HepG2 (cell line): ENCODE results near the gene WDR48. TPM values are rescaled to one million over a fixed set of nuclear protein-coding genes. Genes with fewer than 3 reads are reported as not detected.
A peak's percentile ranks its signal among the peaks of the same experiment; 100 is the strongest.

Experiments
- ATAC-seq: fragments of 200-7000 bp; cut with Tn5 transposase; 3 replicates; pipeline ENCODE4 v1.9.1; 2020; ENCODE audit warnings: mild to moderate bottlenecking, moderate library complexity
- BruUV-seq: library from RNA; stranded (reverse); fragments of 400-500 nt; replicated peaks from 2 replicates; lab custom pipeline; 2021; lab: Mats Ljungman, UMichigan
- CTCF ChIA-PET: fragments of 300-600 bp; formaldehyde crosslinking; extraction: SDS; loops from one replicate; lab custom pipeline; 2021; ENCODE audit warnings: low total read pairs, inconsistent platforms, low intra/inter-chr PET ratio; lab: Yijun Ruan, JAX
- POLR2A ChIA-PET: fragments of 350-600 bp; sonication (Branson Sonifier 250); formaldehyde crosslinking; loops from one replicate; lab custom pipeline; 2020; ENCODE audit warnings: antibody characterized with exemption, inconsistent platforms; lab: Yijun Ruan, JAX
- DNase-seq: peaks from one replicate; pipeline ENCODE4 v3.0.0-alpha.2; 2015; ENCODE audit warnings: low spot score
- FAIRE-seq: peaks from 3 replicates; lab custom pipeline; 2011; peaks lifted over from hg19 to GRCh38; lab: Jason Lieb, UNC
- H2AFZ ChIP-seq: one replicate; pipeline ENCODE4 v1.6.1; 2011; ENCODE audit warnings: low read length, inconsistent platforms
- H3K27ac ChIP-seq: fragments of 300-600 bp; 3 replicates; pipeline ENCODE4 v1.8.0; 2011; ENCODE audit warnings: mixed run types, mild to moderate bottlenecking, mixed read lengths, low read length, inconsistent platforms; ENCODE audit not compliant: insufficient read depth; ENCODE audit errors: extremely low read length
- H3K27me3 ChIP-seq, 2 experiments: fragments of 200-600 bp in 1 of 2; 2 replicates in 1 of 2; 3 replicates in 1 of 2; pipeline versions ENCODE4 v1.6.0 to v1.8.0; 2011; ENCODE audit warnings: low read length in 2 of 2, mild to moderate bottlenecking in 2 of 2, moderate library complexity in 2 of 2, inconsistent platforms in 1 of 2; ENCODE audit not compliant: insufficient read depth in 2 of 2, control insufficient read depth in 1 of 2
- H3K36me3 ChIP-seq, 2 experiments: fragments of 200-600 bp in 1 of 2; replicated peaks in 1 of 2; 2 replicates in 1 of 2; 3 replicates in 1 of 2; pipeline versions ENCODE4 v1.5.1 to v1.8.0; 2011; ENCODE audit warnings: low read length in 2 of 2, inconsistent platforms in 1 of 2; ENCODE audit not compliant: insufficient read depth in 2 of 2, control insufficient read depth in 1 of 2
- H3K4me1 ChIP-seq: 2 replicates; pipeline ENCODE4 v1.5.1; 2012; ENCODE audit warnings: low read length, inconsistent platforms; ENCODE audit not compliant: insufficient read depth
- H3K4me2 ChIP-seq: 2 replicates; pipeline ENCODE4 v1.6.0; 2011; ENCODE audit warnings: low read depth, low read length, inconsistent platforms
- H3K4me3 ChIP-seq, 3 experiments: fragments of 200-600 bp in 1 of 3; sonication (generic), shearing (Covaris generic) in 1 of 3; replicated peaks in 1 of 3; 2 replicates each; pipeline ENCODE4 v1.5.1; 2011 to 2016; ENCODE audit warnings: low read length in 3 of 3, inconsistent platforms in 2 of 3, low read depth in 2 of 3, mild to moderate bottlenecking in 2 of 3, control low read depth in 1 of 3, mixed read lengths in 1 of 3; ENCODE audit not compliant: insufficient read depth in 1 of 3
- H3K79me2 ChIP-seq: one replicate; pipeline ENCODE4 v1.6.1; 2011; ENCODE audit warnings: low read length, inconsistent platforms; ENCODE audit not compliant: insufficient read depth
- H3K9ac ChIP-seq: 2 replicates; pipeline ENCODE4 v1.6.0; 2011; ENCODE audit warnings: mild to moderate bottlenecking, low read depth, low read length, inconsistent platforms; ENCODE audit not compliant: insufficient read depth
- H3K9me3 ChIP-seq: 2 replicates; pipeline ENCODE4 v1.5.1; 2012; ENCODE audit warnings: mild to moderate bottlenecking, low read length
- H4K20me1 ChIP-seq: 2 replicates; pipeline ENCODE4 v1.6.0; 2011; ENCODE audit warnings: inconsistent platforms, mild to moderate bottlenecking, low read length, moderate library complexity; ENCODE audit not compliant: insufficient read depth
- BHLHE40 ChIP-seq: IDR thresholded peaks from 2 replicates; pipeline ENCODE4 v1.6.1; 2011; ENCODE audit warnings: low read length, improper control_type of control experiment
- CC2D1A ChIP-seq: sonication (generic); formaldehyde crosslinking; IDR thresholded peaks from 2 replicates; pipeline ENCODE4 v1.8.1; 2023; ENCODE audit warnings: mild to moderate bottlenecking, missing genetic modification reagents
- KLF13 ChIP-seq: sonication (generic); formaldehyde crosslinking; IDR thresholded peaks from 2 replicates; pipeline ENCODE4 v1.4.0; 2020; ENCODE audit warnings: mild to moderate bottlenecking, missing genetic modification reagents
- RBM39 ChIP-seq: fragments of 200-400 bp; formaldehyde crosslinking; IDR thresholded peaks from one replicate; pipeline ENCODE4 v1.6.1; 2018; ENCODE audit warnings: antibody characterized with exemption, mild to moderate bottlenecking, low read depth, low read length; ENCODE audit not compliant: poor library complexity, severe bottlenecking
- TP53 ChIP-seq: sonication (generic); formaldehyde crosslinking; conservative IDR thresholded peaks from 2 replicates; pipeline ENCODE4 v1.4.0; 2020; ENCODE audit warnings: missing genetic modification reagents
- ZBTB40 ChIP-seq, 2 experiments: fragments of 450-650 bp in 1 of 2; sonication (generic) in 1 of 2; formaldehyde crosslinking in 1 of 2; IDR thresholded peaks; 2 replicates each; pipeline versions ENCODE4 v1.6.1 to v1.8.0; 2016 to 2022; ENCODE audit warnings: antibody characterized with exemption in 1 of 2, mild to moderate bottlenecking in 1 of 2, missing genetic modification reagents in 1 of 2
- ZNF317 ChIP-seq: sonication (generic); formaldehyde crosslinking; IDR thresholded peaks from 2 replicates; pipeline ENCODE4 v1.5.0; 2020; ENCODE audit warnings: mild to moderate bottlenecking, missing genetic modification reagents
- ZNF737 ChIP-seq: sonication (generic); formaldehyde crosslinking; IDR thresholded peaks from 2 replicates; pipeline ENCODE4 v1.5.0; 2020; ENCODE audit warnings: missing genetic modification reagents, mild to moderate bottlenecking, borderline replicate concordance
- WGBS: methylation state at CpG from one replicate; pipeline ENCODE4 v1.1.6; 2017; ENCODE audit warnings: low lambda C conversion rate; 5-methylcytosine and 5-hydroxymethylcytosine counted together
- in situ Hi-C: cut with HindIII; loops from 2 replicates; pipeline ENCODE4 v1.10.0; 2017; ENCODE audit warnings: low pct_unique_long_range_greater_than_20kb; ENCODE audit not compliant: extremely low pct_ligation_motif_present
- intact Hi-C: fragments of 100-400 bp; cut with micrococcal nuclease; formaldehyde crosslinking; loops from one replicate; pipeline ENCODE4 v1.10.0; 2022; ENCODE audit not compliant: unreplicated experiment
- polyA plus RNA-seq, 8 experiments: library from polyadenylated mRNA; depleted of rRNA in 3 of 8; stranded (reverse) in 7 of 8; unstranded in 1 of 8; fragments of >200 nt; fragmentation: Illumina TruSeq in 4 of 8; extraction: Trizol in 4 of 8; gene quantifications; 2 replicates each; pipeline versions ENCODE4 v1.2.1 to v1.2.3, GENCODE V29; 2011 to 2016; ENCODE audit warnings: low read depth in 4 of 8, missing spikeins in 1 of 8, mixed read lengths in 1 of 8; ENCODE audit not compliant: insufficient read depth in 1 of 8
- total RNA-seq, 5 experiments: library from RNA; depleted of rRNA; stranded (reverse); fragments of >200 nt; fragmentation: Illumina TruSeq; extraction: Trizol; gene quantifications; 2 replicates each; pipeline ENCODE4 v1.2.3, GENCODE V29; 2016; ENCODE audit warnings: low read depth in 1 of 5

Gene WDR48
- total and polyA plus RNA-seq, 2 of the 13 experiments (the other 11 are each of a cell fraction or from before 2014, with no cell fraction given), result 29.2 to 31.2 TPM

DNA sequence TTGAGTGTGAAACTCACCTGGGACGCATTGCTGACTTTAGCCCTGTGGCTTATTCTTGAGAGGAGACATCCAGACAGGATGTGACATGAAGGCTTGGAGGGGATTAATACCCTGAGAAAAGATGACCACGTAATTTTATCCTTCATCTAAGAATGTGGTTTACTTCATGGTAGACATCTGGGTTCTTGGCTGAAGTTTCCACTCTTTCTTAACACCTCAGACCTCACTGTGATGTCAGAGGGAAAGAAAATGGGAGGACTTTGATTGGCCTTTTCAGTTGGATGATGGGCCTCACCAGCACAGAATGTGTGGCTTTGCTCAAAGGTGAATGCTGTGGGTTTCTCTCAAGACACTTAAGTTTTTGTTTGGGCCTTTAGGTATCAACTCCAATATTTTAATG lies 39.1 kb downstream of the WDR48 start:
- FAIRE-seq, result no peak
- ChIA-PET POLR2A (no interaction called here), CTCF (no interaction called here)
- intact Hi-C loops, result no loop called here
- no peak overlapping the region for H2AFZ ChIP-seq
- no peak overlapping the region for H3K4me3 ChIP-seq
- H3K27ac ChIP-seq, result no peak overlapping the region
- H3K9ac ChIP-seq, result no peak overlapping the region
- in situ Hi-C loops, result no loop called here
- no peak for DNase-seq
- H3K27me3 ChIP-seq, result no peaks in the 10 kb centered on the region
- TF ChIP-seq BHLHE40 (no peak), ZNF737 (CRISPR knock-in tag) (no peak)
- H3K4me2 ChIP-seq, result no peak overlapping the region
- WGBS, result 85% methylated on average over 2 of the region's 2 CpGs
- no peaks in the 10 kb centered on the region for H4K20me1 ChIP-seq
- peaks cover under 1% of the 10 kb centered on the region; the same call in 1 of the 2 replicates for H3K4me1 ChIP-seq
- no peaks in the 10 kb centered on the region for H3K79me2 ChIP-seq
- no TSS peak for BruUV-seq
- ATAC-seq, result no peak
- H3K9me3 ChIP-seq, result no peaks in the 10 kb centered on the region
- peaks cover 21 to 90% of the 10 kb centered on the region in 2 experiments for H3K36me3 ChIP-seq

DNA sequence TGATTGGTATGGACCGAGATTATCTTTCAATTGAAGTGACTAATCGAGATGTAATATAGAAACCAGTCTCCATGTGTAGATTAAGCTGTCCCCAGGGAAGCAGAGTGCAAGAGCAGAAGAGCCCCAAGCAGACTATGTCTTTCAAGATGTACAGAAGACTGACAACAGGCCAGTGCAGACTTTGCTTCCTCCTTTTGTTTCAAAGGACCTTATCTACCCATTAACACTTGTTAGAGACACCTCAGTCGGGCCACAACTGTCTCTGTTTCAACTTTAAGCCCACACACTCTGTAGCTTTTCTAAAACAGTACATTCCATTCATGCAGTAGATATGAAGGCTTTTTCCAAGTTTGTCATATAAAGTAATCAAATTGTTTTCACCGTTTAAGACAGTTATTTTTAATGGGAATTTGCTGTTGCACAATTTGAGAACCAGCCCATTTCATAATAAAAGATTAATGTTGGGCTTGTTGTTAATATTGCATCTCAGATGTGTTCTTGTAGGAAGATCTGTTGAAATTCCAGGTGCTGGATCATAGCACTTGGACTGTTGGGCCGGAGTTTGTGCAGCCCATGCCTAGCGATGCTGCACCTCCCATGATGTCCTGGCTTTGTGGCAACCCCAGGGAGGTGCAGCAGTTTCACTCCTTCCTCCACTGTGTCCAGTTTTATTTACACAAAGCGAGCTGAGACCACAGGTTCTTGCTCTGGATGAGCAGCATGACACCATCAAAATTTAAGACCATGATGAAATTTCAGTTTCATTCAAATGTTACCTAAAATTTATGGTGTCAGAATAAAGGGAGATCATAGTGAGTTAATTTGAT lies 43.2 kb downstream of the WDR48 start:
- H4K20me1 ChIP-seq, result no peaks in the 10 kb centered on the region
- no peak overlapping the region for H3K4me2 ChIP-seq
- ATAC-seq, result no peak
- H3K4me1 ChIP-seq, result peaks cover 14% of the 10 kb centered on the region
- 96% methylated on average over 7 of the region's 7 CpGs for WGBS
- ChIA-PET CTCF (no interaction called here), POLR2A (no interaction called here)
- H3K4me3 ChIP-seq, result no peak overlapping the region
- DNase-seq, result no peak
- no peak overlapping the region for H3K9ac ChIP-seq
- no peaks in the 10 kb centered on the region for H3K27me3 ChIP-seq
- no peak overlapping the region for H2AFZ ChIP-seq
- intact Hi-C loops (loop anchor here (5.0 kb wide), 1 partner anchor 1638 kb away; no protein-coding TSS in a partner anchor), in situ Hi-C loops (no loop called here)
- peaks cover 21 to 88% of the 10 kb centered on the region in 2 experiments for H3K36me3 ChIP-seq
- H3K79me2 ChIP-seq, result no peaks in the 10 kb centered on the region
- BruUV-seq, result TSS peak; percentile 28
- no peak overlapping the region for H3K27ac ChIP-seq
- FAIRE-seq, result no peak
- no peaks in the 10 kb centered on the region for H3K9me3 ChIP-seq
- TF ChIP-seq RBM39, result no peak
- TF ChIP-seq ZNF317 (CRISPR knock-in tag), result no peak
- no peak for TF ChIP-seq CC2D1A (CRISPR knock-in tag)
- no peak for TF ChIP-seq TP53 (CRISPR knock-in tag)
- TF ChIP-seq KLF13 (CRISPR knock-in tag), result no peak
- no peak for TF ChIP-seq ZBTB40 (IDR thresholded peaks at IDR 0.05)
- no peak for TF ChIP-seq ZBTB40 (CRISPR knock-in tag; IDR thresholded peaks at IDR 0.05)
